ENCODE measurements around the gene CCNJL. TPM values are rescaled to one million over a fixed set of nuclear protein-coding genes. Genes with fewer than 3 reads are reported as not detected.
A peak's percentile ranks its signal among the peaks of the same experiment; 100 is the strongest.

The CCNJL gene
- total and polyA plus RNA-seq, 4 donors = 9.1 to 22.3 (median 13.4) TPM

GRCh38 chr5:160293901-160294561 is 18.3 kb downstream of the CCNJL start:
- Histone ChIP-seq H3K27me3 (ENCODE audit: control insufficient read depth in 3 of 3, insufficient read depth in 3 of 3, low read length in 2 of 3) (no peaks in the 10 kb centered on the region), H3K36me3 (ENCODE audit: control insufficient read depth in 4 of 4, insufficient read depth in 4 of 4, low read length in 4 of 4) (peaks cover 0 to 5% (median 0%) of the 10 kb centered on the region in 4 donors), H3K4me3 (no peak overlapping the region), H3K9me3 (ENCODE audit: control insufficient read depth in 4 of 4, insufficient read depth in 3 of 4, low read length in 3 of 4) (no peaks in the 10 kb centered on the region), H3K4me1 (ENCODE audit: control insufficient read depth in 5 of 5, insufficient read depth in 5 of 5, low read length in 5 of 5) (peaks cover 0 to 18% (median 13%) of the 10 kb centered on the region in 5 donors), H3K27ac (ENCODE audit: low read depth in 1 of 2, low read length in 1 of 2) (peak overlapping the region in 1 of 2 donors; percentile 91), H3K9ac (ENCODE audit: insufficient read depth in 1 of 2, low read length in 2 of 2) (no peak overlapping the region)
- WGBS, 2 donors = 25 to 50% methylated on average over 13 of the region's 13 CpGs
- peak; percentile 42 to 64 (median 46) for DNase-seq
- ATAC-seq (ENCODE audit: insufficient read depth, low FRiP score) = peak; percentile 81
- no peak for TF ChIP-seq CTCF (IDR thresholded peaks at IDR 0.05; ENCODE audit: control extremely low read depth, extremely low read depth)

- DNase-seq (no peak), ATAC-seq (ENCODE audit: insufficient read depth, low FRiP score) (no peak)
- Histone ChIP-seq H3K27me3 (ENCODE audit: control insufficient read depth in 3 of 3, insufficient read depth in 3 of 3, low read length in 2 of 3) (no peaks in the 10 kb centered on the region), H3K9me3 (ENCODE audit: control insufficient read depth in 4 of 4, insufficient read depth in 3 of 4, low read length in 3 of 4) (no peaks in the 10 kb centered on the region), H3K27ac (ENCODE audit: low read depth in 1 of 2, low read length in 1 of 2) (peak overlapping the region in 1 of 2 donors; percentile 91), H3K9ac (ENCODE audit: insufficient read depth in 1 of 2, low read length in 2 of 2) (no peak overlapping the region), H3K36me3 (ENCODE audit: control insufficient read depth in 4 of 4, insufficient read depth in 4 of 4, low read length in 4 of 4) (peaks cover 0 to 2% (median 0%) of the 10 kb centered on the region in 4 donors), H3K4me1 (ENCODE audit: control insufficient read depth in 5 of 5, insufficient read depth in 5 of 5, low read length in 5 of 5) (peaks cover 0 to 16% (median 13%) of the 10 kb centered on the region in 5 donors), H3K4me3 (no peak overlapping the region)
- TF ChIP-seq CTCF (IDR thresholded peaks at IDR 0.05; ENCODE audit: control extremely low read depth, extremely low read depth) = no peak
- 92 to 95% methylated on average over 10 of the region's 10 CpGs for WGBS, 2 donors
Measured at GRCh38 chr5:160293386-160293785, 19.0 kb downstream of the CCNJL start.

GRCh38 chr5:160291467-160291866 is 20.9 kb downstream of the CCNJL start:
- ATAC-seq (ENCODE audit: insufficient read depth, low FRiP score) = no peak
- Histone ChIP-seq H3K36me3 (ENCODE audit: control insufficient read depth in 4 of 4, insufficient read depth in 4 of 4, low read length in 4 of 4) (no peaks in the 10 kb centered on the region), H3K27ac (ENCODE audit: low read depth in 1 of 2, low read length in 1 of 2) (peak overlapping the region in 1 of 2 donors; percentile 23), H3K9ac (ENCODE audit: insufficient read depth in 1 of 2, low read length in 2 of 2) (no peak overlapping the region), H3K4me3 (no peak overlapping the region), H3K27me3 (ENCODE audit: control insufficient read depth in 3 of 3, insufficient read depth in 3 of 3, low read length in 2 of 3) (no peaks in the 10 kb centered on the region), H3K4me1 (ENCODE audit: control insufficient read depth in 5 of 5, insufficient read depth in 5 of 5, low read length in 5 of 5) (peaks cover 4 to 25% (median 16%) of the 10 kb centered on the region in 5 donors), H3K9me3 (ENCODE audit: control insufficient read depth in 4 of 4, insufficient read depth in 3 of 4, low read length in 3 of 4) (no peaks in the 10 kb centered on the region)
- TF ChIP-seq CTCF (IDR thresholded peaks at IDR 0.05; ENCODE audit: control extremely low read depth, extremely low read depth) = no peak
- WGBS, 2 donors = 67 to 80% methylated on average over 8 of the region's 8 CpGs
- DNase-seq = no peak

All from lung (tissue), 12 donors.